ENCODE measurements around the gene FOXG1.

FOXG1 gene

GRCh38 chr14:28785096-28785952 is 18.7 kb downstream of the FOXG1 start:
- TF ChIP-seq, protein P1, sequence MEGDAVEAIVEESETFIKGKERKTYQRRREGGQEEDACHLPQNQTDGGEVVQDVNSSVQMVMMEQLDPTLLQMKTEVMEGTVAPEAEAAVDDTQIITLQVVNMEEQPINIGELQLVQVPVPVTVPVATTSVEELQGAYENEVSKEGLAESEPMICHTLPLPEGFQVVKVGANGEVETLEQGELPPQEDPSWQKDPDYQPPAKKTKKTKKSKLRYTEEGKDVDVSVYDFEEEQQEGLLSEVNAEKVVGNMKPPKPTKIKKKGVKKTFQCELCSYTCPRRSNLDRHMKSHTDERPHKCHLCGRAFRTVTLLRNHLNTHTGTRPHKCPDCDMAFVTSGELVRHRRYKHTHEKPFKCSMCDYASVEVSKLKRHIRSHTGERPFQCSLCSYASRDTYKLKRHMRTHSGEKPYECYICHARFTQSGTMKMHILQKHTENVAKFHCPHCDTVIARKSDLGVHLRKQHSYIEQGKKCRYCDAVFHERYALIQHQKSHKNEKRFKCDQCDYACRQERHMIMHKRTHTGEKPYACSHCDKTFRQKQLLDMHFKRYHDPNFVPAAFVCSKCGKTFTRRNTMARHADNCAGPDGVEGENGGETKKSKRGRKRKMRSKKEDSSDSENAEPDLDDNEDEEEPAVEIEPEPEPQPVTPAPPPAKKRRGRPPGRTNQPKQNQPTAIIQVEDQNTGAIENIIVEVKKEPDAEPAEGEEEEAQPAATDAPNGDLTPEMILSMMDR (conservative IDR thresholded peaks at IDR 0.05; ENCODE audit: low read depth, low read length) = no peak
- no peak for DNase-seq (ENCODE audit: low read depth)

DNA sequence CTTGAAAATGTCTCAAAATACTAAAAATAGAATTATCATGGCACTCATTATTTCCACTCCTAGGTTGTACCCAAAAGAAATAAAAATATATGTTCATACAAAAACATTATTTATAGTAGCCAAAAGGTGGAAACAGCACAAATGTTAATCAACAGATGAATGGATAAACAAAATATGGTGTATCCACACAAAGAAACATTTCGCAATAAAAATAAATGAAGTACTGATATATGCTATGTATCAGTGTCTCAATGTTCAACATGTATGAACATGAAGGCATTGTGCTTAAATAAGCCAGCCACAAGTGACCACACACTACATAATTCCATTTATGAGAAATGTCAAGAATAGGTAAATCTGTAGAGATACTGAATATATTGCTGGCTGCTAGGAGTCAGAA is 40.9 kb downstream of the FOXG1 start:
- TF ChIP-seq, protein P1 (conservative IDR thresholded peaks at IDR 0.05; ENCODE audit: low read depth, low read length) = no peak
- H3K4me3 ChIP-seq (ENCODE audit: low read length) = no peak overlapping the region
- DNase-seq (ENCODE audit: low read depth) = no peak

More at GRCh38 chr14:28785096-28785952, 18.7 kb downstream of the FOXG1 start:
- H3K4me3 ChIP-seq (ENCODE audit: low read length) = peak overlapping the region; percentile 53

DNA sequence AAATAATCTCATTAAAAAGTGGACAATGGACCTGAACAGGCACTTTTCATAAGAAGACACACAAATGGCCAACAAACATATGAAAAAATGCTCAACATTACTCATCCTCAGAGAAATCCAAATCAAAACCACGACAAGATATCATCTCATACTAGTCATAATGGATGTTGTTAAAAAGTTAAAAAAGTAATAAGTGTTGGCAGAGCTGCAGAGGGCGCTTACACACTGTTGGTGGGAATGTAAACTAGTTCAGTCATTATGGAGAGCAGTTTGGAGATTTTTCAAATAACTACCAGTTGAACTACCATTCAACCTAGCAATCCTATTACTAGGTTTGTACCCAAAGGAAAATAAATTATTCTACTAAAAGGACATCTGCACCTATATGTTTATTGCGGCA is 47.2 kb downstream of the FOXG1 start:
- no peak for DNase-seq (ENCODE audit: low read depth)

More for the DNA sequence above, 47.2 kb downstream of the FOXG1 start:
- TF ChIP-seq, protein P1 (conservative IDR thresholded peaks at IDR 0.05; ENCODE audit: low read depth, low read length) = no peak
- H3K4me3 ChIP-seq (ENCODE audit: low read length) = no peak overlapping the region
